ENCODE data around the gene PANX1.

The PANX1 gene

GRCh38 chr11:94217705-94218104 lies 89.1 kb downstream of the PANX1 start:
- Histone ChIP-seq H3K4me3 (ENCODE audit: low read depth, low read length) (no peak overlapping the region), H3K27ac (ENCODE audit: low read depth, low read length) (no peak overlapping the region), H3K9ac (ENCODE audit: low read length) (no peak overlapping the region), H3K27me3 (ENCODE audit: control insufficient read depth, insufficient read depth, low read length) (no peaks in the 10 kb centered on the region), H3K4me1 (ENCODE audit: control insufficient read depth, insufficient read depth, low read length) (no peaks in the 10 kb centered on the region), H3K9me3 (ENCODE audit: control insufficient read depth, insufficient read depth, low read depth, low read length) (peaks cover 30% of the 10 kb centered on the region), H3K36me3 (ENCODE audit: control insufficient read depth, insufficient read depth, low read length) (no peaks in the 10 kb centered on the region)

- no peaks in the 10 kb centered on the region for H3K4me1 ChIP-seq (ENCODE audit: control insufficient read depth, insufficient read depth, low read length)
- H3K27me3 ChIP-seq (ENCODE audit: control insufficient read depth, insufficient read depth, low read length): no peaks in the 10 kb centered on the region
- H3K27ac ChIP-seq (ENCODE audit: low read depth, low read length): no peak overlapping the region
- H3K9ac ChIP-seq (ENCODE audit: low read length): no peak overlapping the region
- H3K36me3 ChIP-seq (ENCODE audit: control insufficient read depth, insufficient read depth, low read length): no peaks in the 10 kb centered on the region
- peaks cover 30% of the 10 kb centered on the region for H3K9me3 ChIP-seq (ENCODE audit: control insufficient read depth, insufficient read depth, low read depth, low read length)
- H3K4me3 ChIP-seq (ENCODE audit: low read depth, low read length): no peak overlapping the region
Measured at GRCh38 chr11:94218372-94218771, 89.7 kb downstream of the PANX1 start.

- H3K9ac ChIP-seq (ENCODE audit: low read length): no peak overlapping the region
- no peaks in the 10 kb centered on the region for H3K27me3 ChIP-seq (ENCODE audit: control insufficient read depth, insufficient read depth, low read length)
- no peak overlapping the region for H3K27ac ChIP-seq (ENCODE audit: low read depth, low read length)
- H3K4me3 ChIP-seq (ENCODE audit: low read depth, low read length): no peak overlapping the region
- no peaks in the 10 kb centered on the region for H3K36me3 ChIP-seq (ENCODE audit: control insufficient read depth, insufficient read depth, low read length)
- no peaks in the 10 kb centered on the region for H3K4me1 ChIP-seq (ENCODE audit: control insufficient read depth, insufficient read depth, low read length)
- H3K9me3 ChIP-seq (ENCODE audit: control insufficient read depth, insufficient read depth, low read depth, low read length): peaks cover 30% of the 10 kb centered on the region
Measured at GRCh38 chr11:94219771-94220170, 91.1 kb downstream of the PANX1 start.

GRCh38 chr11:94224078-94224477 lies 95.4 kb downstream of the PANX1 start:
- no peak overlapping the region for H3K27ac ChIP-seq (ENCODE audit: low read depth, low read length)
- H3K9me3 ChIP-seq (ENCODE audit: control insufficient read depth, insufficient read depth, low read depth, low read length): peaks cover 17% of the 10 kb centered on the region
- no peaks in the 10 kb centered on the region for H3K27me3 ChIP-seq (ENCODE audit: control insufficient read depth, insufficient read depth, low read length)
- no peak overlapping the region for H3K9ac ChIP-seq (ENCODE audit: low read length)
- H3K4me3 ChIP-seq (ENCODE audit: low read depth, low read length): no peak overlapping the region
- no peaks in the 10 kb centered on the region for H3K36me3 ChIP-seq (ENCODE audit: control insufficient read depth, insufficient read depth, low read length)
- H3K4me1 ChIP-seq (ENCODE audit: control insufficient read depth, insufficient read depth, low read length): no peaks in the 10 kb centered on the region

Measured in HUES6 (cell line).